Measurements from ENCODE around the gene TST. TPM values are rescaled to one million over a fixed set of nuclear protein-coding genes. Genes with fewer than 3 reads are reported as not detected.

The TST gene
- polyA plus RNA-seq, 1 donor from 2014 or later: 5.4 TPM

DNA sequence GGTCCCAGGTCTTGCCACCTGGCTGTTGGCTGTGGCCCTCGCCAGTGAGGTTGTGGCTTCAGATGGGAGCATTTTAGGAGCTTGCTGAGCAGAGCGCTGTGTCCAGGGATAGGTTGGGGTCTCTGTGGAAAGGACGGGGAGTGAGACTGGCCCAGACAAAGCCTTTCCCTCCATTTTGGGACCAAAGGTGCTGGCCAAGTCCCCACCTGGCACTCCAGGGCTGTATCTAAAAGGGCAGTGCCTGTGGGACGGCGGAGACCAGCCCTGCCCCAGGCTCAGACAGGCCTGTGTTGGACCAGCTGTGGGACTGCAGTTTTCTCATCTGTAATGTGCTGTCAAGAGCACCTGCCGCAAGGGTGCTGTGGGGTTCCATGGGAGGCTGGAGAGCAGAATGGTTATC, 27.3 kb upstream of the TST start (continued):
- TF ChIP-seq, protein P1, sequence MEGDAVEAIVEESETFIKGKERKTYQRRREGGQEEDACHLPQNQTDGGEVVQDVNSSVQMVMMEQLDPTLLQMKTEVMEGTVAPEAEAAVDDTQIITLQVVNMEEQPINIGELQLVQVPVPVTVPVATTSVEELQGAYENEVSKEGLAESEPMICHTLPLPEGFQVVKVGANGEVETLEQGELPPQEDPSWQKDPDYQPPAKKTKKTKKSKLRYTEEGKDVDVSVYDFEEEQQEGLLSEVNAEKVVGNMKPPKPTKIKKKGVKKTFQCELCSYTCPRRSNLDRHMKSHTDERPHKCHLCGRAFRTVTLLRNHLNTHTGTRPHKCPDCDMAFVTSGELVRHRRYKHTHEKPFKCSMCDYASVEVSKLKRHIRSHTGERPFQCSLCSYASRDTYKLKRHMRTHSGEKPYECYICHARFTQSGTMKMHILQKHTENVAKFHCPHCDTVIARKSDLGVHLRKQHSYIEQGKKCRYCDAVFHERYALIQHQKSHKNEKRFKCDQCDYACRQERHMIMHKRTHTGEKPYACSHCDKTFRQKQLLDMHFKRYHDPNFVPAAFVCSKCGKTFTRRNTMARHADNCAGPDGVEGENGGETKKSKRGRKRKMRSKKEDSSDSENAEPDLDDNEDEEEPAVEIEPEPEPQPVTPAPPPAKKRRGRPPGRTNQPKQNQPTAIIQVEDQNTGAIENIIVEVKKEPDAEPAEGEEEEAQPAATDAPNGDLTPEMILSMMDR (IDR thresholded peaks at IDR 0.05; ENCODE audit: poor library complexity, severe bottlenecking): no peak
- no peak for TF ChIP-seq EZH2 (IDR thresholded peaks at IDR 0.05; ENCODE audit: borderline replicate concordance, insufficient read depth, low read length, poor library complexity, severe bottlenecking)

DNA sequence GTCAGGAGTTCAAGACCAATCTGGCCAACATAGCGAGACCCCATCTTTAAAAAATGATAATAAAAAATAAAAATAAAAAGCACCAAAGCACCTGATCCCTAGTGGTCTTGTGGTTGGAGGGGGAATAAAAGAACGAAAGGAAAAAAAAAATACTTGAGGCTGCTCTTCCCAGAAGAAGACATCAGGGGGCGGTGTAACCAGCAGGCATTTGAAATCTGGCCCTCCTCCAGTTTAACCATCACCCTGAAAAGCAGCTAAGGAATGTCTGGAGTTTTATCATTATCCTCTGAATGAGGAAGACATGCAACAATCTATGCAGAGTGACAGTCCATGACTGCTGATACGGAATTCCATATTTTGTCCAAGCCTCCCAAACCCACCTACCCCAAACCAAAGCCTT, 26.7 kb upstream of the TST start:
- Histone ChIP-seq H3K36me3 (ENCODE audit: insufficient read depth, low read length) (no peaks in the 10 kb centered on the region), H3K27ac (ENCODE audit: low read length) (no peak overlapping the region), H3F3A (ENCODE audit: insufficient read depth, low read length, poor library complexity, severe bottlenecking) (no peaks in the 10 kb centered on the region), H3K9me3 (ENCODE audit: low read length) (no peaks in the 10 kb centered on the region), H4K20me1 (ENCODE audit: insufficient read depth) (no peaks in the 10 kb centered on the region), H2AFZ (ENCODE audit: low read depth, low read length) (no peak overlapping the region), H3K9ac (ENCODE audit: low read length) (no peak overlapping the region), H3K9me2 (ENCODE audit: insufficient read depth, low read length) (no peaks in the 10 kb centered on the region), H3K4me3 (ENCODE audit: low read length) (no peak overlapping the region), H3K4me2 (ENCODE audit: low read length) (no peak overlapping the region), H3K79me2 (replicated peaks; ENCODE audit: insufficient read depth, low read length) (no peaks in the 10 kb centered on the region), H3K27me3 (ENCODE audit: insufficient read depth, low read depth, low read length) (no peaks in the 10 kb centered on the region)
- TF ChIP-seq, protein P1 (IDR thresholded peaks at IDR 0.05; ENCODE audit: poor library complexity, severe bottlenecking): peak; percentile 41
- no peak for TF ChIP-seq EP300 (conservative IDR thresholded peaks at IDR 0.05; ENCODE audit: poor library complexity, severe bottlenecking)

DNA sequence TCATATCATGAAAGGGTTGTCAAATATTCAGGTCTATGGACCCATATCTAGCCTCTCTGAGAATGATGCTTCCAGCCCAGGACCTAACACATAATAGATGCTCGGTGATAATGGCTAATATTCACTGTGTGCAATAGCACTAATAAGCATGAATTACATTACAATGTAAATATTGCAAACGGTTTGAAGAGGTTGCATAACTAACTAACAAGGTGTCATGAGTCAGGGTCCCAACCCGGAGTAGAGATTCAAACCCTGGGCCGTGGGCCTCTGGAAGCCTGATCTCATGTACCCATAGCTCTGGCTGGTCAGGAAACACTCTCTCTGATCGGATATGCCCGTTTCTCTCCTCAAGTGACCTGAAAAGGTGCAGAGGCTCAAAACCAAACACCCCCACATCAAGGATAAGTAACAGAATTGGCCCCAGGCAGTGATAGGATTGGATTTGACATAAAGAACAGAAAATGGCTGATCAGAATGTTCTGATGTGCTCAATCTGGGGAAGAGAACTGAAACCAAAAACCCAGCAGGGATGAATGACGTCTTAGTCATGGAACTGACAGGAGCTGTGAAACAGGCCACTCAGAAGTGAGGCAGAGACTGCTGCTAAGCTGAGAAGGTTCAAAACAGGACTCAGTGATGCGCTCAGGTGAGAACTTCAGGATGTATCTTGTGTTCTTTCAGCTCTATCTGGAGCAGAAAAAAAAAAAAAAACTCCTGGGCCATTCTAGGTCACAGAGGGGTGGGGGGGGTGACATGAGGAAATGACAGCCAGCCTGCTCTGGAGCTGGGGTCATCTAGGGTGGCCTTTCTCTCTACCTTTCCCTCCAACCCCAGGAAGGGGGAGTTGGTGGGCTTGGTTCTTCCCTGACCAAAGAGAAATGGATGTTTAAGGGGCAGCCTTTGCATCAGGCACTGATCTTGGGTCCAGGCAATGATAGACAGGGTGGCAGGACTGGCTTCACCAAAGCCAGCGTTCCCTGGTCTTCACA, 25.7 kb upstream of the TST start:
- Histone ChIP-seq H3K9me3 (ENCODE audit: low read length) (no peaks in the 10 kb centered on the region), H3K9me2 (ENCODE audit: insufficient read depth, low read length) (no peaks in the 10 kb centered on the region), H2AFZ (ENCODE audit: low read depth, low read length) (no peak overlapping the region), H3K79me2 (replicated peaks; ENCODE audit: insufficient read depth, low read length) (no peaks in the 10 kb centered on the region), H3K4me3 (ENCODE audit: low read length) (no peak overlapping the region), H3K27ac (ENCODE audit: low read length) (no peak overlapping the region), H3K4me2 (ENCODE audit: low read length) (no peak overlapping the region), H3K36me3 (ENCODE audit: insufficient read depth, low read length) (no peaks in the 10 kb centered on the region), H3F3A (ENCODE audit: insufficient read depth, low read length, poor library complexity, severe bottlenecking) (no peaks in the 10 kb centered on the region), H3K27me3 (ENCODE audit: insufficient read depth, low read depth, low read length) (no peaks in the 10 kb centered on the region), H3K9ac (ENCODE audit: low read length) (no peak overlapping the region), H4K20me1 (ENCODE audit: insufficient read depth) (no peaks in the 10 kb centered on the region)
- TF ChIP-seq POLR2AphosphoS5 (IDR thresholded peaks at IDR 0.05) (no peak), EP300 (conservative IDR thresholded peaks at IDR 0.05; ENCODE audit: poor library complexity, severe bottlenecking) (no peak), EZH2 (IDR thresholded peaks at IDR 0.05; ENCODE audit: borderline replicate concordance, insufficient read depth, low read length, poor library complexity, severe bottlenecking) (no peak), RAD21 (conservative IDR thresholded peaks at IDR 0.05) (no peak), MXI1 (conservative IDR thresholded peaks at IDR 0.05; ENCODE audit: poor library complexity, severe bottlenecking) (no peak), TAF1 (IDR thresholded peaks at IDR 0.05; ENCODE audit: low read depth) (no peak), SMC3 (conservative IDR thresholded peaks at IDR 0.05; ENCODE audit: poor library complexity) (no peak)
- TF ChIP-seq, protein P2, sequence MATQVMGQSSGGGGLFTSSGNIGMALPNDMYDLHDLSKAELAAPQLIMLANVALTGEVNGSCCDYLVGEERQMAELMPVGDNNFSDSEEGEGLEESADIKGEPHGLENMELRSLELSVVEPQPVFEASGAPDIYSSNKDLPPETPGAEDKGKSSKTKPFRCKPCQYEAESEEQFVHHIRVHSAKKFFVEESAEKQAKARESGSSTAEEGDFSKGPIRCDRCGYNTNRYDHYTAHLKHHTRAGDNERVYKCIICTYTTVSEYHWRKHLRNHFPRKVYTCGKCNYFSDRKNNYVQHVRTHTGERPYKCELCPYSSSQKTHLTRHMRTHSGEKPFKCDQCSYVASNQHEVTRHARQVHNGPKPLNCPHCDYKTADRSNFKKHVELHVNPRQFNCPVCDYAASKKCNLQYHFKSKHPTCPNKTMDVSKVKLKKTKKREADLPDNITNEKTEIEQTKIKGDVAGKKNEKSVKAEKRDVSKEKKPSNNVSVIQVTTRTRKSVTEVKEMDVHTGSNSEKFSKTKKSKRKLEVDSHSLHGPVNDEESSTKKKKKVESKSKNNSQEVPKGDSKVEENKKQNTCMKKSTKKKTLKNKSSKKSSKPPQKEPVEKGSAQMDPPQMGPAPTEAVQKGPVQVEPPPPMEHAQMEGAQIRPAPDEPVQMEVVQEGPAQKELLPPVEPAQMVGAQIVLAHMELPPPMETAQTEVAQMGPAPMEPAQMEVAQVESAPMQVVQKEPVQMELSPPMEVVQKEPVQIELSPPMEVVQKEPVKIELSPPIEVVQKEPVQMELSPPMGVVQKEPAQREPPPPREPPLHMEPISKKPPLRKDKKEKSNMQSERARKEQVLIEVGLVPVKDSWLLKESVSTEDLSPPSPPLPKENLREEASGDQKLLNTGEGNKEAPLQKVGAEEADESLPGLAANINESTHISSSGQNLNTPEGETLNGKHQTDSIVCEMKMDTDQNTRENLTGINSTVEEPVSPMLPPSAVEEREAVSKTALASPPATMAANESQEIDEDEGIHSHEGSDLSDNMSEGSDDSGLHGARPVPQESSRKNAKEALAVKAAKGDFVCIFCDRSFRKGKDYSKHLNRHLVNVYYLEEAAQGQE (IDR thresholded peaks at IDR 0.05; ENCODE audit: borderline replicate concordance): no peak
- TF ChIP-seq, protein P1 (IDR thresholded peaks at IDR 0.05; ENCODE audit: poor library complexity, severe bottlenecking): no peak
